Measurements from ENCODE around the gene CRAT.
"Not testable (repeated sequence)": the region's sequence is repeated elsewhere in the genome, so short reads cannot be mapped to it uniquely, and the experiment has no call there.

The CRAT gene

GRCh38 chr9:129133082-129133481, 22.5 kb upstream of the CRAT start:
- TF ChIP-seq CTCF (IDR thresholded peaks at IDR 0.05; ENCODE audit: insufficient read depth, low read length): no peak
- no peak for TF ChIP-seq REST (IDR thresholded peaks at IDR 0.05; ENCODE audit: insufficient replicate concordance, low read depth)
- TF ChIP-seq SPI1 (IDR thresholded peaks at IDR 0.05; ENCODE audit: borderline replicate concordance, low read depth): no peak
- TF ChIP-seq POLR2AphosphoS5 (IDR thresholded peaks at IDR 0.05; ENCODE audit: low read depth): no peak
- no peak for TF ChIP-seq GABPA (IDR thresholded peaks at IDR 0.05; ENCODE audit: low read depth)
- no peak for DNase-seq (ENCODE audit: low read depth in 1 of 2, low spot score in 1 of 2)
- Histone ChIP-seq H3K4me3 (replicated peaks; ENCODE audit: insufficient read depth, low read length) (no peak overlapping the region), H3K27ac (replicated peaks) (no peak overlapping the region), H3K27me3 (ENCODE audit: insufficient read depth, poor library complexity, severe bottlenecking) (no peaks in the 10 kb centered on the region)

- Histone ChIP-seq H3K4me3 (replicated peaks; ENCODE audit: insufficient read depth, low read length) (no peak overlapping the region), H3K27me3 (ENCODE audit: insufficient read depth, poor library complexity, severe bottlenecking) (no peaks in the 10 kb centered on the region), H3K27ac (replicated peaks) (no peak overlapping the region)
- TF ChIP-seq GABPA (IDR thresholded peaks at IDR 0.05; ENCODE audit: low read depth) (no peak), CTCF (IDR thresholded peaks at IDR 0.05; ENCODE audit: insufficient read depth, low read length) (peak; percentile 99), REST (IDR thresholded peaks at IDR 0.05; ENCODE audit: insufficient replicate concordance, low read depth) (no peak)
- peak; percentile 30 to 78 for DNase-seq (ENCODE audit: low read depth in 1 of 2, low spot score in 1 of 2)
These were observed 20.9 kb upstream of the CRAT start for GRCh38 chr9:129131300-129132145.

- H3K4me3 ChIP-seq (replicated peaks; ENCODE audit: insufficient read depth, low read length): no peak overlapping the region
- TF ChIP-seq REST (IDR thresholded peaks at IDR 0.05; ENCODE audit: insufficient replicate concordance, low read depth) (no peak), SPI1 (IDR thresholded peaks at IDR 0.05; ENCODE audit: borderline replicate concordance, low read depth) (no peak)
- no peak for DNase-seq (ENCODE audit: low read depth in 1 of 2, low spot score in 1 of 2)
- H3K27ac ChIP-seq (replicated peaks): no peak overlapping the region
- no peaks in the 10 kb centered on the region for H3K27me3 ChIP-seq (ENCODE audit: insufficient read depth, poor library complexity, severe bottlenecking)
These were observed 20.2 kb upstream of the CRAT start for GRCh38 chr9:129130791-129131190.

- not testable (repeated sequence) for H3K27ac ChIP-seq (replicated peaks); DNase-seq (ENCODE audit: low read depth in 1 of 2, low spot score in 1 of 2)
These were observed 19.7 kb upstream of the CRAT start for GRCh38 chr9:129130271-129130670.

More at GRCh38 chr9:129130271-129130670, 19.7 kb upstream of the CRAT start:
- H3K4me3 ChIP-seq (replicated peaks; ENCODE audit: insufficient read depth, low read length); H3K27me3 ChIP-seq (ENCODE audit: insufficient read depth, poor library complexity, severe bottlenecking): not testable (repeated sequence)
